Gastrocnemius medialis (tissue), 4 donors: Measurements from ENCODE around the gene OR6B1. TPM values are rescaled to one million over a fixed set of nuclear protein-coding genes. Genes with fewer than 3 reads are reported as not detected.

ENCODE experiments used
- ATAC-seq, 2 donors: fragments of 150-250 bp; one replicate each; pipeline ENCODE4 v1.9.1; 2016
- DNase-seq, 2 donors: peaks; one replicate each; pipeline ENCODE4 v3.0.0-alpha.2; 2019
- H3K27ac ChIP-seq, 4 donors: fragments of 200-600 bp; sonication (generic); 1 replicate in 1 of 4; 2 replicates in 3 of 4; pipeline ENCODE4 v1.5.1; 2016 to 2018; ENCODE audit warnings: mild to moderate bottlenecking in 2 of 4, moderate library complexity in 1 of 4
- H3K27me3 ChIP-seq, 3 donors: fragments of 200-600 bp; sonication (generic) in 2 of 3; 1 replicate in 1 of 3; 2 replicates in 2 of 3; pipeline versions ENCODE4 v1.5.1 to v1.6.0; 2016 to 2019; ENCODE audit warnings: mild to moderate bottlenecking in 1 of 3, moderate library complexity in 1 of 3
- H3K36me3 ChIP-seq, 2 donors: fragments of 200-600 bp; sonication (generic) in 1 of 2; one replicate each; pipeline ENCODE4 v1.5.1; 2017 to 2018
- H3K4me1 ChIP-seq, 2 donors: fragments of 200-600 bp; sonication (generic) in 1 of 2; one replicate each; pipeline ENCODE4 v1.5.1; 2016 to 2017; ENCODE audit warnings: mild to moderate bottlenecking in 2 of 2
- H3K4me3 ChIP-seq, 4 donors: fragments of 200-600 bp; sonication (generic) in 3 of 4; 1 replicate in 1 of 4; 2 replicates in 3 of 4; pipeline ENCODE4 v1.5.1; 2016 to 2019; ENCODE audit warnings: mild to moderate bottlenecking in 2 of 4
- H3K9me3 ChIP-seq, 3 donors: fragments of 200-600 bp; sonication (generic) in 2 of 3; 1 replicate in 1 of 3; 2 replicates in 2 of 3; pipeline ENCODE4 v1.5.1; 2016 to 2019
- POLR2A ChIP-seq, 2 donors: fragments of 450-650 bp; IDR thresholded peaks; one replicate each; pipeline ENCODE4 v1.6.1; 2017; ENCODE audit warnings: antibody characterized with exemption in 2 of 2, mild to moderate bottlenecking in 2 of 2, moderate library complexity in 2 of 2
- in situ Hi-C, 4 donors: fragments of 200-750 bp; cut with MboI; loops; one replicate each; pipeline versions ENCODE4 v1.15.0 to v1.8.0; 2017; ENCODE audit warnings: low sequenced_read_pairs in 4 of 4
- intact Hi-C: fragments of 100-400 bp; cut with DNase I; formaldehyde crosslinking; loops from one replicate; pipeline ENCODE4 v1.15.1; 2023; ENCODE audit warnings: low total_unique reads
- total RNA-seq, 4 donors: library from RNA; depleted of rRNA; stranded (reverse); fragments of >200 nt; gene quantifications; one replicate each; pipeline versions ENCODE4 v1.1.0 to v1.2.3, GENCODE V29; 2016
- TF ChIP-seq, protein P1 (sequence below), 5 experiments: fragments of 450-650 bp in 3 of 5; fragments of 200-600 bp in 2 of 5; sonication (generic) in 2 of 5; IDR thresholded peaks in 4 of 5; conservative IDR thresholded peaks in 1 of 5; 1 replicate in 4 of 5; 2 replicates in 1 of 5; pipeline ENCODE4 v1.5.1; 2016 to 2019; ENCODE audit warnings: antibody characterized with exemption in 5 of 5, mild to moderate bottlenecking in 3 of 5, moderate library complexity in 3 of 5

Gene OR6B1
- total RNA-seq: not detected

DNA sequence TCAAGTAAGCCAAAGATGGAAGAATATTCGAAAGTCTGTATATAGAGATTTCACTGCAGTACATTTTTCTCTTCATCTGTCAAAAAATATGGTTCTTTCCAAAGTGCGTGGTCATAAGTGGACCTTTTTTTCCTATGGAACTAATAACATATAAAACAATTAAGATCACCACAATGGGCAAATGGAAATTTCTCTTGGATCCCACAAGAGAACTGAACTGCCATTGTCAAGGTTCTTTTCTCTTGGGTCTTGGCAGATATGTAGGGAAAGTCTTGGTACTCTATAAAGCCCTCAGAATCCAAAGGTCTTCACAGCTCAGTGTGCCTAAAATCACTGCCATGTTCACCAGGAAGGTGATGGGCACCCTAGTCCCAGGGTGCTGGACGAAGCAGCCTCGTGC lies at the start of gene OR6B1:
OR6B1 (plus strand) TSS at position 301 of the 400 bp plus-strand sequence. CDS start 3,677 bp downstream, outside the sequence.
- Histone ChIP-seq H3K27ac (no peak within 1 kb of the TSS), H3K4me1 (no peaks in the 10 kb centered on the region), H3K4me3 (no peak within 1 kb of the TSS), H3K27me3 (no peaks in the 10 kb centered on the region), H3K9me3 (no peaks in the 10 kb centered on the region), H3K36me3 (no peaks in the 10 kb centered on the region)
- ATAC-seq (no peak), DNase-seq (no peak)
- in situ Hi-C loops: no loop called here
- TF ChIP-seq POLR2A (IDR thresholded peaks at IDR 0.05): no peak
- TF ChIP-seq, protein P1, sequence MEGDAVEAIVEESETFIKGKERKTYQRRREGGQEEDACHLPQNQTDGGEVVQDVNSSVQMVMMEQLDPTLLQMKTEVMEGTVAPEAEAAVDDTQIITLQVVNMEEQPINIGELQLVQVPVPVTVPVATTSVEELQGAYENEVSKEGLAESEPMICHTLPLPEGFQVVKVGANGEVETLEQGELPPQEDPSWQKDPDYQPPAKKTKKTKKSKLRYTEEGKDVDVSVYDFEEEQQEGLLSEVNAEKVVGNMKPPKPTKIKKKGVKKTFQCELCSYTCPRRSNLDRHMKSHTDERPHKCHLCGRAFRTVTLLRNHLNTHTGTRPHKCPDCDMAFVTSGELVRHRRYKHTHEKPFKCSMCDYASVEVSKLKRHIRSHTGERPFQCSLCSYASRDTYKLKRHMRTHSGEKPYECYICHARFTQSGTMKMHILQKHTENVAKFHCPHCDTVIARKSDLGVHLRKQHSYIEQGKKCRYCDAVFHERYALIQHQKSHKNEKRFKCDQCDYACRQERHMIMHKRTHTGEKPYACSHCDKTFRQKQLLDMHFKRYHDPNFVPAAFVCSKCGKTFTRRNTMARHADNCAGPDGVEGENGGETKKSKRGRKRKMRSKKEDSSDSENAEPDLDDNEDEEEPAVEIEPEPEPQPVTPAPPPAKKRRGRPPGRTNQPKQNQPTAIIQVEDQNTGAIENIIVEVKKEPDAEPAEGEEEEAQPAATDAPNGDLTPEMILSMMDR (IDR thresholded peaks at IDR 0.05 in 4 of 5, conservative IDR thresholded peaks at IDR 0.05 in 1 of 5): no peak
- intact Hi-C loops: no loop called here

DNA sequence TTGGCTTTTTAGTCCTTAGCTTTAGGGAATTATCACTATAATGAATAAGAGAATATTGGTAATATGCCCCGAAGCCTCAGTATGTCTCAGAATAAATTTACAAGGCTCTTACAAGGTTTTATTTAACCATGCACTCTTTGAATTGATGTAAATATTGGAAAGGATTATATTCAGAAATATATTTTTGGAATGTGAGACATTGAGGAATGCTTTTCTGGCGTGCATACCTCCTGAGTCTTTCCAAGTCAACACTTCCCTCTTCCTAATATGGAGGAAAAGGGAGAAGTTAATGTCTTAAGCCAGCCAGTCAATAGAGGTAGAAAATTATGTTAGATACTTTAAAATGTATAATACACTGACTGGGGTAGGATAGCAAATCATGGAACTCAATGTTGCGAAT lies 46.7 kb upstream of the OR6B1 start:
- H3K27me3 ChIP-seq: no peaks in the 10 kb centered on the region
- no peaks in the 10 kb centered on the region for H3K36me3 ChIP-seq
- in situ Hi-C loops (no loop called here), intact Hi-C loops (no loop called here)
- H3K4me1 ChIP-seq: no peaks in the 10 kb centered on the region
- DNase-seq (no peak), ATAC-seq (no peak)
- H3K27ac ChIP-seq: no peak overlapping the region
- no peak overlapping the region for H3K4me3 ChIP-seq
- TF ChIP-seq, protein P1 (IDR thresholded peaks at IDR 0.05 in 4 of 5, conservative IDR thresholded peaks at IDR 0.05 in 1 of 5): no peak
- TF ChIP-seq POLR2A (IDR thresholded peaks at IDR 0.05): no peak
- no peaks in the 10 kb centered on the region for H3K9me3 ChIP-seq

DNA sequence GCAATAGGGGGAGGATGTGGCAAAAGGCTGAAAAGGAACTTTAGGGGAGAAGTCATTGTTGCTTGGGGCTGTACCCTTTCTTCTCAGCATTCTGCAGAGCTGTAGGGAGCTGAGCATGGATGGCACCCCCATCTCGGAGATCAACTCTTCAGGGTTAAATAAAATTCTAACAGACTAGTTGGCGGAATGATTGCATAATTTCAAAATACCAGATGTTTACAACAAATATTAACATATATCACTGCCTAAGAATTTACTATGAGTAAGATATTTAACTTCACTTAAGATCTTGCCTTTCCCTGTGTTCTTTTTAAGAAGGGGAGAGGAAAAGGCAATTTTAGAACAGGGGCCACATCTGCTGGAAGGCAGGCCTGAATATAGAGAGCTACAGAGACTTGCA lies 46.0 kb upstream of the OR6B1 start:
- Histone ChIP-seq H3K27me3 (no peaks in the 10 kb centered on the region), H3K36me3 (no peaks in the 10 kb centered on the region), H3K4me1 (no peaks in the 10 kb centered on the region), H3K4me3 (no peak overlapping the region), H3K9me3 (no peaks in the 10 kb centered on the region), H3K27ac (no peak overlapping the region)
- TF ChIP-seq, protein P1 (IDR thresholded peaks at IDR 0.05 in 4 of 5, conservative IDR thresholded peaks at IDR 0.05 in 1 of 5): no peak
- TF ChIP-seq POLR2A (IDR thresholded peaks at IDR 0.05): no peak
- DNase-seq (no peak), ATAC-seq (no peak)
- in situ Hi-C loops: no loop called here
- intact Hi-C loops: no loop called here

DNA sequence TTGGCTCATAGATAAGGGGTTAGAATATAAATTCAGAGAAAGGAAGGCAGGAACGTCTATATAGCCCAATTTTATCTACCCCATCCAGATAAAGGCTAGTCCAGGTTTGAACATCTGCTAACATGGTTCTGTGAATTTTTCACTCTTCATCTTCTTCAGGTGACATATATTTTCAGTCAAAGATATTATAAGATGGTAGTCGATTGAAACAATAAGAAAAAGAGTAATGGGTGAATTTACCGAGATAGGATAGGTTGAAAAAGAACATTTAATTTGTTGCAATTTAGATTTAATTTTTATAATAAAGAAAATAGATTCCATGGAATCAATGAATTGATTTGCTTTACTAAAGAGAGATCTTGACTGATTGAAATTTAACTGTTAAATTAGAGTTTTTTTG lies 45.6 kb upstream of the OR6B1 start, which contains the start of gene OR2F1:
OR2F1 (plus strand) TSS at position 301 of the 400 bp plus-strand sequence. CDS start 5,127 bp downstream, outside the sequence.
- H3K27ac ChIP-seq: no peak within 1 kb of the TSS
- no peaks in the 10 kb centered on the region for H3K36me3 ChIP-seq
- ATAC-seq (no peak), DNase-seq (no peak)
- intact Hi-C loops: no loop called here
- TF ChIP-seq POLR2A (IDR thresholded peaks at IDR 0.05): no peak
- TF ChIP-seq, protein P1 (IDR thresholded peaks at IDR 0.05 in 4 of 5, conservative IDR thresholded peaks at IDR 0.05 in 1 of 5): no peak
- H3K27me3 ChIP-seq: no peaks in the 10 kb centered on the region
- in situ Hi-C loops: no loop called here
- H3K4me1 ChIP-seq: no peaks in the 10 kb centered on the region
- no peaks in the 10 kb centered on the region for H3K9me3 ChIP-seq
- H3K4me3 ChIP-seq: no peak within 1 kb of the TSS

DNA sequence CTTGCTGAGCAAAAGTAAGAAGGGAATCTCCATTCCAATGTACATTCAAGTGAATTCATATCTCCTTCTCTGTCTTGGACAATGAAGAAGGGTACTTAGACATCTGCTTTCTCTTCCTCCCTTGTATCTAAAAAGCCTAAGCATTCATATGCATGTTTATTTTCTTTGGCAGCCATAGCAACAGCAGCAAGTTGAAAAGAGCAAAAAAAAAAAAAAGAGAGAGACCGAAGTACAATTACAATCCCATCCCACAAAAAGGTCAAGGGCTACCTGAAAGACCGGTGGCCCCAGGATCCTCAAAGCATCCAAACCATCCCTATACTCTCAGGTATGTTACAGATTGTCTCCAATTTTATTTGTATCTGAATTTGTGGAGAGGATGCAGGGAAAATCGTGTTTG lies 41.3 kb upstream of the OR6B1 start:
- in situ Hi-C loops: no loop called here
- intact Hi-C loops: no loop called here
- TF ChIP-seq POLR2A (IDR thresholded peaks at IDR 0.05): no peak
- TF ChIP-seq, protein P1 (IDR thresholded peaks at IDR 0.05 in 4 of 5, conservative IDR thresholded peaks at IDR 0.05 in 1 of 5): no peak
- Histone ChIP-seq H3K4me3 (no peak overlapping the region), H3K27ac (no peak overlapping the region), H3K27me3 (no peaks in the 10 kb centered on the region), H3K36me3 (no peaks in the 10 kb centered on the region), H3K9me3 (no peaks in the 10 kb centered on the region), H3K4me1 (no peaks in the 10 kb centered on the region)
- ATAC-seq (no peak), DNase-seq (no peak)
